ENCODE data around the gene GNAT2. TPM values are rescaled to one million over a fixed set of nuclear protein-coding genes. Genes with fewer than 3 reads are reported as not detected.

The GNAT2 gene
- total RNA-seq, 1 donor from 2014 or later = not detected

DNA sequence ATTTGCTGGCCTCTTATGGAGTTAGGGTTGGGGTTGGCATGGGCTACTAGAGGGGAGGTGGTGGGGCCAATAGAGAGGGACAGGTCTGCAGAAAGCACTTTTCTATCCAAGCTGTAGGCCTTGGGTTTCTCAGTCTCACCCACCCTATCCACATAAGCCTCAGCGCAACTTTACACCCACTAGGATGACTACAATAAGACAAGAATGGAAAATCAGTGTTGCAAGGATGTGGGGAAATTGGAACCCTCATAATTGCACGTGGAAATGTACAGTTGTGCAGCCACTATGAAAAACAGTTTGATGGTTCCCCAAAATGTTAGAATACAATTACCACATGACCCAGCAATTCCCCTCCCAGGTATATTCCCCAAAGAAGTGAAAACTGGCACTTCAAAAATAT lies 22.4 kb upstream of the GNAT2 start:
- Mint-ChIP-seq H3K27me3 (ENCODE audit: insufficient read depth, low read depth) (peaks cover 11% of the 10 kb centered on the region), H3K4me3 (no peak overlapping the region), H3K9me3 (peaks cover 15% of the 10 kb centered on the region), H3K27ac (no peak overlapping the region), H3K4me1 (peaks cover 23% of the 10 kb centered on the region), H3K36me3 (no peaks in the 10 kb centered on the region)
- H3K9ac ChIP-seq = no peak overlapping the region
- no peak overlapping the region for H3K4me3 ChIP-seq
- no peaks in the 10 kb centered on the region for H3K36me3 ChIP-seq
- H3K9me3 ChIP-seq (ENCODE audit: low read depth) = no peaks in the 10 kb centered on the region
- no peak overlapping the region for H2AFZ ChIP-seq (replicated peaks)
- TF ChIP-seq EZH2phosphoT487 (IDR thresholded peaks at IDR 0.05) (no peak), EZH2 (IDR thresholded peaks at IDR 0.05) (no peak)
- TF ChIP-seq, protein P1, sequence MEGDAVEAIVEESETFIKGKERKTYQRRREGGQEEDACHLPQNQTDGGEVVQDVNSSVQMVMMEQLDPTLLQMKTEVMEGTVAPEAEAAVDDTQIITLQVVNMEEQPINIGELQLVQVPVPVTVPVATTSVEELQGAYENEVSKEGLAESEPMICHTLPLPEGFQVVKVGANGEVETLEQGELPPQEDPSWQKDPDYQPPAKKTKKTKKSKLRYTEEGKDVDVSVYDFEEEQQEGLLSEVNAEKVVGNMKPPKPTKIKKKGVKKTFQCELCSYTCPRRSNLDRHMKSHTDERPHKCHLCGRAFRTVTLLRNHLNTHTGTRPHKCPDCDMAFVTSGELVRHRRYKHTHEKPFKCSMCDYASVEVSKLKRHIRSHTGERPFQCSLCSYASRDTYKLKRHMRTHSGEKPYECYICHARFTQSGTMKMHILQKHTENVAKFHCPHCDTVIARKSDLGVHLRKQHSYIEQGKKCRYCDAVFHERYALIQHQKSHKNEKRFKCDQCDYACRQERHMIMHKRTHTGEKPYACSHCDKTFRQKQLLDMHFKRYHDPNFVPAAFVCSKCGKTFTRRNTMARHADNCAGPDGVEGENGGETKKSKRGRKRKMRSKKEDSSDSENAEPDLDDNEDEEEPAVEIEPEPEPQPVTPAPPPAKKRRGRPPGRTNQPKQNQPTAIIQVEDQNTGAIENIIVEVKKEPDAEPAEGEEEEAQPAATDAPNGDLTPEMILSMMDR (IDR thresholded peaks at IDR 0.05) = no peak
- no peaks in the 10 kb centered on the region for H3F3A ChIP-seq (ENCODE audit: low read depth)
- H3K27ac ChIP-seq = no peak overlapping the region
- H3K4me2 ChIP-seq = no peak overlapping the region
- H4K20me1 ChIP-seq (ENCODE audit: low read depth) = no peaks in the 10 kb centered on the region
- H3K4me1 ChIP-seq = peaks cover 9% of the 10 kb centered on the region
- peaks cover 8% of the 10 kb centered on the region for H3K27me3 ChIP-seq
- DNase-seq (ENCODE audit: low spot score) = no peak
- no peaks in the 10 kb centered on the region for H3K79me2 ChIP-seq (ENCODE audit: low read depth)

DNA sequence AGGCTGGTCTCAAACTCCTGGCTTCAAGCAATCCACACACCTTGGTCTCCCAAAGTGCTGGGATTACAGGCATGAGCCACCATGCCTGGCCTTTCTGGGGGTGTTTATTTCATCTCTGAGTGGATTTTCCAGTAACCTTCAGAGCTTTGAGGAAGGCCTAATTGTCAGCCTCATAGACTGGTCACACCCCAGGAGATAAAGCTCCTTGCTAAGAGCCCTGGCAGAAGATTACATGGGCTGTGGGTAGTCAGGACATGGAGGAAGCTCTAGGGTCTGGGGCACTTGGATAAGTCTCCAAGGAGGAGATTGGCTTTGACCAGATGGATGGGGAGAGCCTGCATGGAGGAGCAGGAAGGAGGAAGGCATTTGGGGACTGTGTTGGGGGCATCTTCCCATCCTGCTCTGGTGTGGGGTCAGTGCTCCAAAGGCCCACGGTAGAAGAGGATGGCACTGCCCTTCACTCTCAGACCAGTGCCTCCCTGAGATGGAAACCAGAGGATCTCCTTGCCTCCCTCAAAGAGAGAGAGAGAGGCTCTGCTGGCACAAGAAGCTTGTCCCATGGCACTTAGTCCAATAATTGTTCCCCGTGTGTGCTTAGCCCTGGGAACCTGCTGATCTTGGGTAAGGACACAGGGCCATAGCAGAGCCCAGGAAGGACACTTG lies 21.8 kb upstream of the GNAT2 start:
- Mint-ChIP-seq H3K36me3 (no peaks in the 10 kb centered on the region), H3K27ac (peak overlapping the region; percentile 47), H3K4me3 (no peak overlapping the region), H3K4me1 (peaks cover 29% of the 10 kb centered on the region), H3K9me3 (peaks cover 12% of the 10 kb centered on the region), H3K27me3 (ENCODE audit: insufficient read depth, low read depth) (peaks cover 11% of the 10 kb centered on the region)
- TF ChIP-seq EZH2phosphoT487 (IDR thresholded peaks at IDR 0.05) (no peak), EZH2 (IDR thresholded peaks at IDR 0.05) (no peak)
- TF ChIP-seq, protein P1 (IDR thresholded peaks at IDR 0.05) = no peak
- Histone ChIP-seq H3F3A (ENCODE audit: low read depth) (no peaks in the 10 kb centered on the region), H3K36me3 (no peaks in the 10 kb centered on the region), H3K9me3 (ENCODE audit: low read depth) (no peaks in the 10 kb centered on the region), H3K4me2 (no peak overlapping the region), H3K9ac (no peak overlapping the region), H2AFZ (replicated peaks) (no peak overlapping the region), H3K4me1 (peaks cover 10% of the 10 kb centered on the region), H3K79me2 (ENCODE audit: low read depth) (no peaks in the 10 kb centered on the region), H3K27me3 (peaks cover 8% of the 10 kb centered on the region), H4K20me1 (ENCODE audit: low read depth) (no peaks in the 10 kb centered on the region), H3K27ac (no peak overlapping the region), H3K4me3 (no peak overlapping the region)
- DNase-seq (ENCODE audit: low spot score) = no peak

DNA sequence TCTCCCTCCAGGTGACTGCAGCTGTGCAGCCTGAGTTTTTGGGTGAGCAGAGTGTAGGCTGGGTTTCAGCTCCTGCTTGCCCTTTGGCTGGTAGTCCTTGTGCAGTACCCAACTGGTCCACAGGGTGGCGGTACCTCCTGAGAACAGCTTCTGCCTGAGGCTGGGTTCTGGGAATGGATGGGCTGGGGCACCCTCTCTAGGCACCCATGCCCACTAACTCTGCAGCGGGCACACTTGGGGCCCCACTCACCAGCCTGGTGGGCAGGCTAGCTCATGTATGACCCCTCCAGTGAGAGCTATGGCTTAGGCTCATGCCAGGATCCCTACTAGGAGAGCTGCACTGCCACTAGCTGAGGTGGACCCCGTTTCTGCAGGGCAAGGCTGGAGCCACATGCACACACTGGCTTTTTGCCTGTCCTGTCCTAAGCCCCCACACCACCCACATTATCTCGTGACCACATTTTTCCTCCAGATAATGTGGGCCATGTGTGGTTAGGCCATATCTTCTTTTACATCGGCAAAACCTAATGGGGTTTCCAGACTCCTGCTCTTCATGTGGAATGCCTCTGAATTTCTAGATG lies 21.0 kb upstream of the GNAT2 start:
- Histone ChIP-seq H3K79me2 (ENCODE audit: low read depth) (no peaks in the 10 kb centered on the region), H3K9ac (no peak overlapping the region), H3K27ac (no peak overlapping the region), H3K27me3 (peaks cover 8% of the 10 kb centered on the region), H3F3A (ENCODE audit: low read depth) (no peaks in the 10 kb centered on the region), H3K36me3 (no peaks in the 10 kb centered on the region), H3K4me2 (no peak overlapping the region), H3K4me1 (peaks cover 17% of the 10 kb centered on the region), H3K4me3 (no peak overlapping the region), H4K20me1 (ENCODE audit: low read depth) (no peaks in the 10 kb centered on the region), H3K9me3 (ENCODE audit: low read depth) (no peaks in the 10 kb centered on the region), H2AFZ (replicated peaks) (no peak overlapping the region)
- TF ChIP-seq, protein P1 (IDR thresholded peaks at IDR 0.05) = peak; percentile 90
- TF ChIP-seq EZH2phosphoT487 (IDR thresholded peaks at IDR 0.05) = no peak
- Mint-ChIP-seq H3K27me3 (ENCODE audit: insufficient read depth, low read depth) (peaks cover 11% of the 10 kb centered on the region), H3K36me3 (no peaks in the 10 kb centered on the region), H3K27ac (peak overlapping the region; percentile 82), H3K4me3 (no peak overlapping the region), H3K4me1 (peaks cover 37% of the 10 kb centered on the region), H3K9me3 (peaks cover 9% of the 10 kb centered on the region)
- peak; percentile 79 for DNase-seq (ENCODE audit: low spot score)

Measured in neural progenitor cell (in vitro differentiated cells).